ENCODE data around the gene ITGB3.

ITGB3 gene

DNA sequence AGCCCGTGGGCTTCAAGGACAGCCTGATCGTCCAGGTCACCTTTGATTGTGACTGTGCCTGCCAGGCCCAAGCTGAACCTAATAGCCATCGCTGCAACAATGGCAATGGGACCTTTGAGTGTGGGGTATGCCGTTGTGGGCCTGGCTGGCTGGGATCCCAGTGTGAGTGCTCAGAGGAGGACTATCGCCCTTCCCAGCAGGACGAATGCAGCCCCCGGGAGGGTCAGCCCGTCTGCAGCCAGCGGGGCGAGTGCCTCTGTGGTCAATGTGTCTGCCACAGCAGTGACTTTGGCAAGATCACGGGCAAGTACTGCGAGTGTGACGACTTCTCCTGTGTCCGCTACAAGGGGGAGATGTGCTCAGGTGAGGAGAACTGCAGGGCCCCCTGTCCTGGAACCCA lies 38.6 kb downstream of the ITGB3 start:
- DNase-seq (ENCODE audit: low read depth, low spot score): no peak

DNA sequence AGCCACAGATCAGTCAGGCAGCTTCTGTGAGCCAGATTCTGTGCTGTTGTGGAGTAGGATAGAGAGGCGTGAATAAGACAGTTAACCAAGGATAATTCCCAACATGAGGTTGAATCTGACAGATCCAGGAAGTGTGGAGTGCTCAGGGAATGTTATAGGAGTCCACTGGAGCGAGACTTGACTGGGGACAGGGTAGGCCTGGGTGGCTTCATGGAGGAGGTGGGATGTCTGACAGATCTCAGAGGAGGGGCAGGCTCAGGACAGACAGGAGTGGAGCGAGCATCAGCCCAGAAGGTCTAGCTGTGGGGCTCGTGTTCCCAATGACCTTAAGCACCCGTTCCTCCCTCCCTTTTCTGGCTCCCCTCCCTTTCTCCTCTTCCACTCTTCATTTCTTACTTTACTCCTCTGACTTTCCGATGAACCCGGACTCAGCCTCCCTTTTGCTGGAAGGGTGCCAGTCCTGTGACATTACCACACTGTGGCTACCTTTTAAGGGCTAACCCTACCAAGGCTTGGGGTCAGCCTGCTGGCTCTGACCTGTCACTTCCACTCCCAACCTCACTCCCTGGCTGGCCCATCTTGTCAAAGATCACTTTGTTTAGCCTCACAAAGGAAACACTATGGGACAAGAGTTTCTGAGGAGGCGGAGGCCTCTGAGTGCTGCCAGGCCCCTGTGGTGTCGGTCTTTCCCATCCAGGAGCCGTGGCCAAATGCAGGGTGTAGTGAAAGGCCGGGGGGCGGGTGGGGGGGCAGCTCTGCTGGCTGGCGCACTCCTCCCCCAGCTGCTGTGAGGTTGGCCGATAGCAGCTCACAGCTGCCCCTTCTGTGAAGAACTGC lies 41.6 kb downstream of the ITGB3 start:
- H3K27ac ChIP-seq: no peak overlapping the region
- no peak for DNase-seq (ENCODE audit: low read depth, low spot score)

More for the DNA sequence above, 38.6 kb downstream of the ITGB3 start:
- no peak overlapping the region for H3K27ac ChIP-seq

DNA sequence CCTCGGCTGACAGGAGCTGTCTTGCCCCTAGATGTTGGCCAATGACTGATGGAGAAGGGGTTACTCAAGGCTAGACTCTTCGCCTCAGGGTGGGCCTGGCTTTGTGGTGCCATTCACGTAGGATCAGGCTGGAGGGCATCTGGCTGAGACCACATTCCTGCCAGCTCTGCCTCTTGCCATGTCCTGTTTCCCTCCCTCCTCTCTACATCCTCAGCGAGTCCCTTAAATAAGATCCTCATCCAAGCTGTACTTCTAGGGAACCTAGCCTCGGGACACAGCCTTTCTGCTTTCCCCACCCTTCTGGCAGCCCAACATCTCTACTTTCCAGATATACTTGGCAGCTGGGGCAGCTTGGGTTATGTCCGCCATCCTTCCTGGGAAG lies 42.2 kb downstream of the ITGB3 start:
- no peak overlapping the region for H3K27ac ChIP-seq
- DNase-seq (ENCODE audit: low read depth, low spot score): no peak

GRCh38 chr17:47297661-47298400 lies 44.2 kb downstream of the ITGB3 start:
- DNase-seq (ENCODE audit: low read depth, low spot score): no peak
- no peak overlapping the region for H3K27ac ChIP-seq

DNA sequence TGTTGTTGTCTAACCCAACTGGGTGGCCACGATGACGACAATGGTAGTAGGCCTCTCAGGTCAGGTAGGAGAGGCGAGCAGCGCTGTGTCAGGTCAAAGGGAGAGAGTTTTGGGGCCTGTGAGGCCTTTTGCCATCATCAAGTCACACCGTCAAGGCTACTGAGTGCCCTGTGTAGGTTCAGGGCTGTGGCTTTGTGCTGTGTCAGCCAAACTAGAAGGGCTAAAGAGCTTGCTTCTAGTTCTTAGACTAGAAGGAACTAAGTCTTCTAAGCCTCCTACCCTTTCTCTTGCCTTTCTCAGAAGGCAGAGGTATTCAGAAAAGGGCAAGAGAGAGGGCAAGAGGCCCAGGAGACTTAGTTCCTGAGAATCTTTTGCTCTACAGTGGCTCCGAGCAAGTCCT lies 45.1 kb downstream of the ITGB3 start:
- no peak overlapping the region for H3K27ac ChIP-seq
- no peak for DNase-seq (ENCODE audit: low read depth, low spot score)

GRCh38 chr17:47299239-47299910 lies 45.7 kb downstream of the ITGB3 start:
- H3K27ac ChIP-seq: no peak overlapping the region
- DNase-seq (ENCODE audit: low read depth, low spot score): no peak

- DNase-seq (ENCODE audit: low read depth, low spot score): no peak
These were observed 47.1 kb downstream of the ITGB3 start for GRCh38 chr17:47300718-47301117.

DNA sequence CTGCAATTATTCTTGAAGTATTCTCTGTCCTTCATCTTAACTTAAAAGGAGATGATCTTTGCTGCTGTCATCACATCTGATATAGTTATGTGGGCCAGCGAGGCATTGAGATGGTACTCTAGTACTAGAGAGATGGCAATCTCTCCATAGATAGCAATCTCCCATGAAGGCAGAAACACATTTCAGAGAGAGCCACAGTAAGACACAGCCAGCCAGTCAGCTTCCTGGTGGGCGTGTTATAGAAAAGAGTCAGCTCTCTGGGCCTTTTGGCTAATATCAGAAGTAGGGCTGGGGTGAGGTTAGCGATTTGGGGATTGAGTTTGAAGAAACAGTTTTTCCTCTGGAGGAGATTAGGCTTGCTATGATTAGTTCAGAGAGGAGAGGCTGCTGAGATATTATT lies 47.5 kb downstream of the ITGB3 start:
- no peak for DNase-seq (ENCODE audit: low read depth, low spot score)
- no peak overlapping the region for H3K27ac ChIP-seq

More at GRCh38 chr17:47300718-47301117, 47.1 kb downstream of the ITGB3 start:
- H3K27ac ChIP-seq: peak overlapping the region; percentile 44

GRCh38 chr17:47301831-47302230 lies 48.2 kb downstream of the ITGB3 start:
- DNase-seq (ENCODE audit: low read depth, low spot score): no peak
- H3K27ac ChIP-seq: no peak overlapping the region

DNA sequence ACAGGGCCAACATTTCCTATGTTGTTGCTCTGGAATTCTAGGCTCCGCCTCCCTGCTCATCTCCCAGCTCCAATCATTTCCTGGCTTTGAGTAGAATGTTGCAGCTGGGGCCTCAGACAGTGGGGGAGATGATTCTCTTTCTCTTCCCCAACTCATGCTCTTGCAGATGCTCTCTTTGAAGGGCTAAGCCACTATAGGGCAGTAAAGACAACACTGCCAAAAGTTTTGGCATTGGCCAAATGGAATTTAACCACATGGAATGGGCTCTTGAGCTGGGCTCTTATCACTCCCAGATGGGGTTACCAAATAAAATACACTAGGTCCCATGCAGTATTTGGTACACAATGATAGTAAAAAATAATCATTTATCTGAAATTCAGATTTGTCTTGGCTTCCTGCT lies 50.6 kb downstream of the ITGB3 start:
- no peak overlapping the region for H3K27ac ChIP-seq
- DNase-seq (ENCODE audit: low read depth, low spot score): no peak

- H3K27ac ChIP-seq: peak overlapping the region; percentile 45
- DNase-seq (ENCODE audit: low read depth, low spot score): peak; percentile 51
These were observed 51.8 kb downstream of the ITGB3 start for GRCh38 chr17:47305302-47305923.

GRCh38 chr17:47310186-47310733 lies 56.6 kb downstream of the ITGB3 start:
- no peak for DNase-seq (ENCODE audit: low read depth, low spot score)
- no peak overlapping the region for H3K27ac ChIP-seq

- DNase-seq (ENCODE audit: low read depth, low spot score): no peak
These were observed 57.8 kb downstream of the ITGB3 start for GRCh38 chr17:47311420-47311819.

GRCh38 chr17:47315451-47316266 lies 62.0 kb downstream of the ITGB3 start:
- H3K27ac ChIP-seq: no peak overlapping the region
- DNase-seq (ENCODE audit: low read depth, low spot score): no peak

More at GRCh38 chr17:47311420-47311819, 57.8 kb downstream of the ITGB3 start:
- H3K27ac ChIP-seq: no peak overlapping the region

DNA sequence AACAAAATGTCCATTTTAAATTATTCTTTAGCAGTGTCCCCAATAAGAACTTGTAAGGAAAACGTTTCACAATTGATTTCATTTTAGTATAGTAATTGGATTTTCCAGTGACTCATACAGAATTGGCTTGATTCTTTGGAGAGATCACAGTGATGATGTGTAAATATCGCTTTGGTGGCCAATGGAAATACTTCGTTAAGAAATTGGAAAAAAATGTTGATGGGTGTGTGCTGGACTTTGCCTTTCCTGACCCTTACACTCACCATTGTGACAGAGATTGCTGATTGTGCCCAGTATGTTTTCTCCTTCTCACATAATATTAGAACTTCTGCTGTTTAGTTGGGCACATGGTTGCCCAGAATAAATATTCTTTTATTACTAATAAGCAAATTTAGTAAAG lies 62.7 kb downstream of the ITGB3 start:
- no peak for DNase-seq (ENCODE audit: low read depth, low spot score)
- no peak overlapping the region for H3K27ac ChIP-seq

GRCh38 chr17:47317119-47317518 lies 63.5 kb downstream of the ITGB3 start:
- H3K27ac ChIP-seq: no peak overlapping the region
- DNase-seq (ENCODE audit: low read depth, low spot score): no peak

GRCh38 chr17:47318197-47318918 lies 64.7 kb downstream of the ITGB3 start:
- DNase-seq (ENCODE audit: low read depth, low spot score): no peak
- H3K27ac ChIP-seq: no peak overlapping the region

- no peak for DNase-seq (ENCODE audit: low read depth, low spot score)
- no peak overlapping the region for H3K27ac ChIP-seq
These were observed 67.4 kb downstream of the ITGB3 start for GRCh38 chr17:47320879-47321502.

All from epithelial cell of prostate (primary cell).